ENCODE data around the gene MKLN1.

The MKLN1 gene

GRCh38 chr7:131546126-131546525, 218.4 kb downstream of the MKLN1 start:
- DNase-seq (ENCODE audit: low spot score) = peak; percentile 49
